Mesodermal cell (in vitro differentiated cells): Measurements from ENCODE around the gene ADAMTS6.
"Not testable (repeated sequence)": the region's sequence is repeated elsewhere in the genome, so short reads cannot be mapped to it uniquely, and the experiment has no call there.

Experiments used
- H3K27ac ChIP-seq: 2 replicates; pipeline ENCODE4 v1.7.0; 2013; ENCODE audit warnings: mild to moderate bottlenecking, low read depth, low read length, moderate library complexity; ENCODE audit not compliant: severe bottlenecking
- H3K36me3 ChIP-seq: 2 replicates; pipeline ENCODE4 v1.7.1; 2013; ENCODE audit warnings: mild to moderate bottlenecking, low read length, moderate library complexity; ENCODE audit not compliant: control insufficient read depth, insufficient read depth
- H3K4me1 ChIP-seq: one replicate; pipeline ENCODE4 v1.7.1; 2013; ENCODE audit warnings: mild to moderate bottlenecking, low read length; ENCODE audit not compliant: insufficient read depth, control insufficient read depth, poor library complexity, severe bottlenecking
- H3K4me3 ChIP-seq: 2 replicates; pipeline ENCODE4 v1.7.0; 2013; ENCODE audit warnings: low read length, control low read depth, mild to moderate bottlenecking; ENCODE audit not compliant: insufficient read depth, poor library complexity, severe bottlenecking; ENCODE audit errors: extremely low read depth
- H3K9me3 ChIP-seq: 2 replicates; pipeline ENCODE4 v1.7.1; 2013; ENCODE audit warnings: mild to moderate bottlenecking, low read length, moderate library complexity; ENCODE audit not compliant: control insufficient read depth
- WGBS, 2 experiments: methylation state at CpG; one replicate each; pipeline ENCODE4 v1.1.5; 2013; ENCODE audit warnings: missing lambda C conversion rate in 2 of 2; ENCODE audit not compliant: insufficient coverage in 2 of 2; 5-methylcytosine and 5-hydroxymethylcytosine counted together

Gene ADAMTS6

DNA sequence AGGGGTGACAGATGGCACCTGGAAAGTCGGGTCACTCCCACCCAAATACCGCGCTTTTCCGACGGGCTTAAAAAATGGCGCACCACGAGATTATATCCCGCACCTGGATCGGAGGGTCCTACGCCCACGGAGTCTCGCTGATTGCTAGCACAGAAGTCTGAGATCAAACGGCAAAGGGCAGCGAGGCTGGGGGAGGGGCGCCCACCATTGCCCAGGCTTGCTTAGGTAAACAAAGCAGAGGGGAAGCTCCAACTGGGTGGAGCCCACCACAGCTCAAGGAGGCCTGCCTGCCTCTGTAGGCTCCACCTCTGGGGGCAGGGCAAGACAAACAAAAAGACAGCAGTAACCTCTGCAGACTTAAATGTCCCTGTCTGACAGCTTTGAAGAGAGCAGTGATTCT lies 111.2 kb downstream of the ADAMTS6 start:
- not testable (repeated sequence) for H3K4me1 ChIP-seq, H3K27ac ChIP-seq, H3K36me3 ChIP-seq, H3K4me3 ChIP-seq, H3K9me3 ChIP-seq
- WGBS, 2 experiments, result 81 to 82% methylated on average over 15 of the region's 15 CpGs

DNA sequence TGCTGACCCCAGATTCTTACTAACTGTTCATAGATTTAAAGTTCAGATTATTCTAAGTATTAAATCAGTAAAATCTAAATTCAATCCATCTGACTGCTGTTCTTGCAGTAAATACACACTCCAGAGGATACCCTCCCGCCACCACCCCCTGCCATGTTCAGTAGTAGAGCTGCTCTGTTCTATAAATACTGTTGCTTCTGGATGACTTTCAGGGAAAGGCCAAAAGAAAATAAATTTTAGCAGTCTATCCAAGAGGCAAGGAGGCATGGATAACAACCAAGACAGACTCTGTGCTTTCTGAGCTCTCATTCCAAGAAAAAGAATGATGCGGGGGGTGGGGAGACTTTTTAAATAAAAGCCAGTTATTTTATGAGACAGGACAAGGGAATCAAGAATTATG lies 115.1 kb downstream of the ADAMTS6 start:
- no peaks in the 10 kb centered on the region for H3K9me3 ChIP-seq
- no peak overlapping the region for H3K27ac ChIP-seq
- H3K36me3 ChIP-seq, result no peaks in the 10 kb centered on the region
- no peak overlapping the region for H3K4me3 ChIP-seq
- WGBS, 2 experiments, result no CpG with 5 or more reads among the region's 2 CpGs
- no peaks in the 10 kb centered on the region for H3K4me1 ChIP-seq

DNA sequence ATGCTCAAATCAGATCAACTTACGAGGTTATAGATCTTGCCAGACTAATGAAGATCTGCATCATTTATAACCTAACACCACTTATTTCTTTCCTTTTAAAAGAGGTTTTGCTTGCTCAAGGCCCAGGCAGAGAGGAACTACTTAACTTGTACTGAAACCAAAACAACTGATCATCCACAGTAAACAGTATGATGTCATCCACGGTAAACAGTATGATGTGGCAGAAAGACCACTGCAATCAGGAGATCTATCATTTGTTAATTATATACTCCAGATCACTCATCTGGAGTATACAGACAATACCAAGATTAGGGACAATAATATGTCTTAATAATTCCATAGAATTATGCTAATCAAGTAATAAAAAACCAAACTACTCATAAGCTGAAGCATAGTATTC lies 116.8 kb downstream of the ADAMTS6 start:
- 100% methylated on average over 1 of the region's 2 CpGs; no CpG with 5 or more reads in 1 of the 2 experiments for WGBS, 2 experiments
- H3K27ac ChIP-seq, result no peak overlapping the region

DNA sequence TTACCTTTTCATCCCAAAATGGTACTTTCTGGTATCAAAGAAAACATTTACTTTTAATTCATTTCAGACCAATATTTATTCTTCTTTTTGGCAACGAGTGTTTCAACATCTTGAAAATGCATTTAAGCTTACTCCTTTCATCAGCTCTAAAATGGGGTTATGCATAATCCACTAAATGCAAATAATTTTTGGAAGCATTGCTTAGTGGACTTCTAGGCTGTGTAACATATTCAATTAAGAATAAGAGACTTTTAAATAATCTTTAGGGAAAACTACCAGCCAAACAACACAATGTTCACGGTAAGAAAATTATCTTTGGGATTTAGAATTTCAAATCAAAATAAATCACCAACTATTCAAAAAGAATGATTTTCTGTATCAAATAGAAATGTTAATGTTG lies 118.2 kb downstream of the ADAMTS6 start:
- Histone ChIP-seq H3K4me1 (no peaks in the 10 kb centered on the region), H3K27ac (no peak overlapping the region), H3K4me3 (no peak overlapping the region), H3K9me3 (no peaks in the 10 kb centered on the region), H3K36me3 (no peaks in the 10 kb centered on the region)
- WGBS, 2 experiments, result 100% methylated on average over 1 of the region's 2 CpGs; no CpG with 5 or more reads in 1 of the 2 experiments

More for the DNA sequence above, 116.8 kb downstream of the ADAMTS6 start:
- no peak overlapping the region for H3K4me3 ChIP-seq
- no peaks in the 10 kb centered on the region for H3K9me3 ChIP-seq
- H3K36me3 ChIP-seq, result no peaks in the 10 kb centered on the region
- H3K4me1 ChIP-seq, result no peaks in the 10 kb centered on the region

DNA sequence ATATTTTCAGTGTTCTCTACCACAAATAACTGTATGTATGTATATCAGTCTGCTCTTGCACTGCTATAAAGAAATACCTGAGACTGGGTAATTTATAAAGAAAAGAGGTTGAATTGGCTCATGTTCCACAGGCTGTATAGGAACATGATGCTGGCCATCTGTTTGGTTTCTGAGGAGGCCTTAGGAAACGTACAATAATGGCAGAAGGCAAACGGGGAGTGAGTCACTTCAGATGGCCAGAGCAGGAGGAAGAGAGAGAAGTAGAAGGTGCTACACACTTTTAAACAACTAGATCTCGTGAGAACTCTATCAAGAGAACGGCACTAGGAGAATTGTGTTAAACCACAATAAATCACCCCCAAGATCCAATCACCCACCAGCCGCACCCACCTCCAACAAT lies 121.7 kb downstream of the ADAMTS6 start:
- Histone ChIP-seq H3K4me1 (no peaks in the 10 kb centered on the region), H3K27ac (no peak overlapping the region), H3K9me3 (no peaks in the 10 kb centered on the region), H3K36me3 (no peaks in the 10 kb centered on the region), H3K4me3 (no peak overlapping the region)
- no CpG with 5 or more reads among the region's 5 CpGs for WGBS, 2 experiments

DNA sequence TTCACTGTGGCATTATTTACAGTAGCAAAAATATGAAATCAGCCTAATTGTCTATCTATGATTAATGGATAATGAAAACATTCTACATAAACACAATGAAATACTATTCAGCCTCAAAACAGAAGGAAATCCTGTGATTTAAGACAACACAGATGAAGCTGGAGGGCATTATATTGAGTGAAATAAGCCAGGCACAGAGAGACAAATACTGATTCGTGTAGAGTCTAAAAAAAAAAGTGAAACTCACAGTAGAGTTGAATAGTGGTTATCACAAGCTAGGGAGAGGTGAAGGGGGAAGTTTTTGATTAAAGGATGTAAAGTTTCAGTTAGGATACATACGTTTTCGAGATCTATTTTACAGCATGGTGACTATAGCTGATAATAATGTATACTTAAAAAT lies 122.2 kb downstream of the ADAMTS6 start:
- 91 to 93% methylated on average over 1 of the region's 3 CpGs for WGBS, 2 experiments
- no peak overlapping the region for H3K27ac ChIP-seq
- no peaks in the 10 kb centered on the region for H3K36me3 ChIP-seq
- no peaks in the 10 kb centered on the region for H3K9me3 ChIP-seq
- H3K4me1 ChIP-seq, result no peaks in the 10 kb centered on the region
- H3K4me3 ChIP-seq, result no peak overlapping the region

DNA sequence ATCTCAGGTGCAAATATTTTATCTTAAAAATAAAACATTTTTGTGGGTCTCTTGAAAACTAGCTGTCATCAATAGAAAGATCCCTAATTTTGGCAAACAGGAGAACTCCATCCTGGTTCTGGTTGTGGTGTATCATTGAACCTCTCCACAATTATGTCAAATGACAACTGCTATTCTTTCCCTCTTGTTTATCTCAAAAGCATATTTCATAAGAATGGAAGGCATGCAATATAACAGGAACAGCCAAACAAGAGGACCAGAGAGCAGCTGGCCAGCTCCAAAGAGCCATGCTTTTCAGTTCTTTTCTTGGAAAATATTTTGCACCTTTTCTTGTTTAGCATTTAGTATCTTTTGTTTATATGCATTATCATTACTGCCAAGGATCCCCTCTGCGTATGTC lies 125.4 kb downstream of the ADAMTS6 start:
- Histone ChIP-seq H3K36me3 (no peaks in the 10 kb centered on the region), H3K4me3 (no peak overlapping the region), H3K27ac (no peak overlapping the region), H3K9me3 (no peaks in the 10 kb centered on the region), H3K4me1 (no peaks in the 10 kb centered on the region)
- WGBS, 2 experiments, result no CpG with 5 or more reads among the region's 1 CpG

DNA sequence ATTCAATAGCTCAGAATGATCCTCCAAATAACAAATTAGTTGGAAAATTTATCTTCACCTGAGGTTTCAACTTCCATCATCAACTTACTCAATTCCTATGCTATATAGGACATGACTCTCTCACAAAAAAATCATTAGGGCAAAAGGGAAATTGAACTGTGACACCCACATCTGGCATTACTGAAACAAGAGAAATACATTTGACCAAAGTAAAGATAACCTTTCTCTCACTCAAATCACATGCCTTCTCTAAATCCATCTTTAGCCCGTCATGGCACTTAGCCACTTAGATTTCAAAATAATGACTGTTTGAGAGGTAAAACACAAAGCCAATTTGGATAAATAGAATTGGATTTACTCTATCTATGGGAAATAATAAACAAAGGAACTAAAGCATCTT lies 126.4 kb downstream of the ADAMTS6 start:
- no CpG with 5 or more reads among the region's 1 CpG for WGBS, 2 experiments
- Histone ChIP-seq H3K36me3 (no peaks in the 10 kb centered on the region), H3K4me3 (no peak overlapping the region), H3K4me1 (no peaks in the 10 kb centered on the region), H3K27ac (no peak overlapping the region), H3K9me3 (no peaks in the 10 kb centered on the region)

DNA sequence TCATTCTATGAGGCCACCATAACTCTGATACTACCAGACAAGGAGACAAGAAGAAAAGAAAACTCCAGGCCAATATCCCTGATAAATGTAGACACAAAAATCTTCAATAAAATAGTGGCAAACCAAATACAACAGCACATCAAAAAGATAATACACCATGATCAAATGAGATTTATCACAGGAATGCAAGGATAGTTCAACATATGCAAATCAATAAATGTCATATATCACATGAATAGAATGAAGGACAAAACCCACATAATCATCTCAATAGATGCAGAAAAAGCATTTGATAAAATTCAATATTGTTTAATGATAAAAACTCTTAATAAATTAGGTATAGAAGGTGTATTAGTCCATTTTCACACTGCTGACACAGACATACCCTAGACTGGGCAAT lies 139.9 kb downstream of the ADAMTS6 start:
- Histone ChIP-seq H3K9me3 (peaks cover 11% of the 10 kb centered on the region), H3K36me3 (no peaks in the 10 kb centered on the region), H3K27ac (no peak overlapping the region), H3K4me3 (no peak overlapping the region), H3K4me1 (no peaks in the 10 kb centered on the region)

DNA sequence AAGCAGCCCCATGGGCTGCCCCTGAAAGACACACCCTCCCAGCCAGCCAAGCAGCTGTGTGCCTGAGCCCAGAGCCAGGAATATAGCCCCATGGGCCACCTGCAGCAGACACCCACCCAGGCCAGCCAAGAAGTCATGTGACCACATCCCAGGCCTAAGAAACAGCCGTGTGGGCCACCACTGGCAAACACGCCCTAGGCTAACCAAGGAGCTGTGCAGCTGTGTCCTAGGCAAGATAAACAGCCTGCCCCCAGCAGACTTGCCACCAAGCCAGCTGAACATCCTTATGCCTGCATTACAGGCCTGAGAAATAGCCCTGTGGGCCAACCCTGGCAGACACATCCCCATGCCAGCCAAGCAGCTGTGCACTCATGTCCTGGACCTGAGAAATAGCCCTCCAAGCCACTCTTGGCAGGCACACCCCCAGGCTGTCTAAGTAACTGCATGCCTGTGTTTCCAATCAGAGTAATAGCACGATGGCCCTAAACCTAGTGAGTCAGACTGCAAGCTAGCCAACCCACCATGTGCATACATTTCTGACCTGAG lies 143.0 kb downstream of the ADAMTS6 start:
- peaks cover 11% of the 10 kb centered on the region for H3K9me3 ChIP-seq
- no peaks in the 10 kb centered on the region for H3K36me3 ChIP-seq
- H3K4me1 ChIP-seq, result no peaks in the 10 kb centered on the region
- H3K4me3 ChIP-seq, result no peak overlapping the region
- H3K27ac ChIP-seq, result no peak overlapping the region
- WGBS, 2 experiments, result 94 to 97% methylated on average over 2 to 3 of the region's 3 CpGs

DNA sequence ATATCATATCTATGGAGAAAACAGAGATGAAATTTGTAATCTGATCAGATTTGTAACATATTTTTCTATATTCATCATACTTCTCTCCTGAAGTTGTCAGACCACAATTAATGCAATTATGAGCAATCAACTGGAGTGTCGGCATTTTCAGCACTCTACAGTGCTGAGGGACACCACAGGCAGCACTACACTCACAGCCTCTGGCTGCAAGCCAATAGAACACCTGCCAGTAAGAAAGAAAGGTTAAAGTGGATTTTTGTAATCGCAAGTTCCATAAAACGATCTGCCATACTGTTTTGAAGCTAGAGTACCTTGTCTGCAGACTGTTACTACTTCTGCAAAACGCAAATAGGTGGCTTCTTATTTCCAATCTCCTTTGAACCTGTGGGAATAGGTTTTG lies 147.6 kb downstream of the ADAMTS6 start:
- H3K9me3 ChIP-seq, result no peaks in the 10 kb centered on the region
- H3K4me1 ChIP-seq, result no peaks in the 10 kb centered on the region
- no peak overlapping the region for H3K27ac ChIP-seq
- H3K36me3 ChIP-seq, result no peaks in the 10 kb centered on the region
- 82 to 96% methylated on average over 2 to 3 of the region's 4 CpGs for WGBS, 2 experiments
- H3K4me3 ChIP-seq, result no peak overlapping the region
